ENCODE measurements around the gene ATP13A2.
A peak's percentile ranks its signal among the peaks of the same experiment; 100 is the strongest.

ATP13A2 gene, protein sequence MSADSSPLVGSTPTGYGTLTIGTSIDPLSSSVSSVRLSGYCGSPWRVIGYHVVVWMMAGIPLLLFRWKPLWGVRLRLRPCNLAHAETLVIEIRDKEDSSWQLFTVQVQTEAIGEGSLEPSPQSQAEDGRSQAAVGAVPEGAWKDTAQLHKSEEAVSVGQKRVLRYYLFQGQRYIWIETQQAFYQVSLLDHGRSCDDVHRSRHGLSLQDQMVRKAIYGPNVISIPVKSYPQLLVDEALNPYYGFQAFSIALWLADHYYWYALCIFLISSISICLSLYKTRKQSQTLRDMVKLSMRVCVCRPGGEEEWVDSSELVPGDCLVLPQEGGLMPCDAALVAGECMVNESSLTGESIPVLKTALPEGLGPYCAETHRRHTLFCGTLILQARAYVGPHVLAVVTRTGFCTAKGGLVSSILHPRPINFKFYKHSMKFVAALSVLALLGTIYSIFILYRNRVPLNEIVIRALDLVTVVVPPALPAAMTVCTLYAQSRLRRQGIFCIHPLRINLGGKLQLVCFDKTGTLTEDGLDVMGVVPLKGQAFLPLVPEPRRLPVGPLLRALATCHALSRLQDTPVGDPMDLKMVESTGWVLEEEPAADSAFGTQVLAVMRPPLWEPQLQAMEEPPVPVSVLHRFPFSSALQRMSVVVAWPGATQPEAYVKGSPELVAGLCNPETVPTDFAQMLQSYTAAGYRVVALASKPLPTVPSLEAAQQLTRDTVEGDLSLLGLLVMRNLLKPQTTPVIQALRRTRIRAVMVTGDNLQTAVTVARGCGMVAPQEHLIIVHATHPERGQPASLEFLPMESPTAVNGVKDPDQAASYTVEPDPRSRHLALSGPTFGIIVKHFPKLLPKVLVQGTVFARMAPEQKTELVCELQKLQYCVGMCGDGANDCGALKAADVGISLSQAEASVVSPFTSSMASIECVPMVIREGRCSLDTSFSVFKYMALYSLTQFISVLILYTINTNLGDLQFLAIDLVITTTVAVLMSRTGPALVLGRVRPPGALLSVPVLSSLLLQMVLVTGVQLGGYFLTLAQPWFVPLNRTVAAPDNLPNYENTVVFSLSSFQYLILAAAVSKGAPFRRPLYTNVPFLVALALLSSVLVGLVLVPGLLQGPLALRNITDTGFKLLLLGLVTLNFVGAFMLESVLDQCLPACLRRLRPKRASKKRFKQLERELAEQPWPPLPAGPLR

DNA sequence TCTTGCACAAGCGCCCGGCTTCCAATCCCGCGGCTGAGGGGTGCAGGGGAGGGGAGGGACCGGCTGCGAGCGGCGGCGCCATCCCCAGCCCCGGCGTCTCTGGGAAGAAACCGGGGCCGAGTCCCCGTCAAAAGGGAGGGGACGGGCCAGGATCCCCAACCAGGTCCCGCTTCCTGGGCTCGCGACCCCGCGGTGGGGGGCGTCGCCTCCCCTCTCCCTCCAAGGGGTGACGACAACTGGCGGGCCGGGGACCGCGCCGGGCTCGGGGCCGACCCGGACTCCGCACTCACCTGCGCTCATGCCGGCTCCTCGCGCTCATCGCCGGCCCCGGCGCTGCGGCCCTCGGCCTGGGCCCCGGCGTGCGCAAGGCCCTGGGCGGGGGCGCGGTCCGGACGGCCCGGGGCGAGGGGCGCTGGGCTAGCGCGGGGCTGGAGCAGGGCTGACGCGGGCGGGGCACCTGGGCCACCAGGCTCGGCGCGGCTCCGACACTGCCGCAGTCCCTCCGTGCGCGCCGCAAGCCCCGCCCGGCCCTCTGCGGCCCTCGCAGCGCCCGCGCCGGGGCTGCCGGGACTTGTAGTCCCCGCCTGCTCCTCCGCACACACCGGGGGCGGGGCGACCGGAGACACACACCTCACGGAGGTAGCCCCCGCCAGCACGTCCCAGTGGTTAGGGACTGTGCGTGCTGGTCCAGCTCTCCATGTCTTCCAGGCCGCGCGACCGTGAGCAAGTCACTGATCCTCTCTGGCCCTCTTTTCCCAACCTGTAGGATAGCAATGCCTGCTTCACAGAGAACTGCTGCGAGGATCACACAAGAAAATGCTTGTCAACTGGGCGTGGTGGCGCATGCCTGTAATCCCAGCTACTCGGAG is at the start of gene ATP13A2:
Gene ATP13A2, minus strand, starts transcription at position 490 of the 869 bp plus-strand sequence. Its CDS starts 190 bp downstream, at position 300.
- no peak for DNase-seq (ENCODE audit: low read depth)

DNA sequence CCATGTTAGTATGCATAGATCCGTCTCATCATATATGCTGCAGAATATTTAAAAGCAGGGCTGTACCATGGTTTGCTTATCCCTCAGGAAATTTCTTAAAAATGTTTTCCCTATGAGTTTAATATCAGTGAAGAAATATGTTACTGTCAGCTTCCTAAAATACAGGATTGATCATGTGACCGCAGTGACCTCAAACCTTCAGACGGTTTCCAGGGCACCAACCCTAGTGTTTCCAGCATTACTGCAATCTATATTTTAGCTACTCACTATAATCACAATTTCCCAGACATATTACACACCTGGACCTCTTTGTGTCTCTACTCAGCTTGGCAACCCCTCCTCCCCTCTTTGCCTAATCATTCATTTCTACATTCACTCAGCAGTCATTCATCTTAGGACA is 49.8 kb upstream of the ATP13A2 start:
- no peak for DNase-seq (ENCODE audit: low read depth)

DNA sequence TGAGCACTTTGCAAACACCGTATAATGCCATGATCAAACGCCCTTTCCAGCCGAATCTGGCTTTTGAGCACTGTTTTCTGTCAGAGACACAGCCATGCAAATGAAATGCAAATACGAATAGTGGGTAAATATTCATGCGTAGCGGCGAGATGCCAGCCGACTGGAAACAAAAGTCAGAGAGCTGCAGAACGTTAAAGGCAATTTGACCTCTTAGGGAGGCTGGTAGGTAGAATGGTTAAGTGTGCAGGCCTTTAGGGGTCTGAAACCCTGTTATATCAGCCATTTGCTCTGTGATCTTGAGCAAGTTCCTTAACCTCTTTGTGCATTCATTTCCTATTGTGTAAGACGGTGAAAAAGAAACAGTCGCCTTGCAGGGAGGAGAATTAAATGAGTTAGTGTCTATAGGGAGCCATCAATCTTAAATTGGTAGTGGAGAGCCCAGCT is 48.6 kb upstream of the ATP13A2 start:
- DNase-seq (ENCODE audit: low read depth) = no peak

DNA sequence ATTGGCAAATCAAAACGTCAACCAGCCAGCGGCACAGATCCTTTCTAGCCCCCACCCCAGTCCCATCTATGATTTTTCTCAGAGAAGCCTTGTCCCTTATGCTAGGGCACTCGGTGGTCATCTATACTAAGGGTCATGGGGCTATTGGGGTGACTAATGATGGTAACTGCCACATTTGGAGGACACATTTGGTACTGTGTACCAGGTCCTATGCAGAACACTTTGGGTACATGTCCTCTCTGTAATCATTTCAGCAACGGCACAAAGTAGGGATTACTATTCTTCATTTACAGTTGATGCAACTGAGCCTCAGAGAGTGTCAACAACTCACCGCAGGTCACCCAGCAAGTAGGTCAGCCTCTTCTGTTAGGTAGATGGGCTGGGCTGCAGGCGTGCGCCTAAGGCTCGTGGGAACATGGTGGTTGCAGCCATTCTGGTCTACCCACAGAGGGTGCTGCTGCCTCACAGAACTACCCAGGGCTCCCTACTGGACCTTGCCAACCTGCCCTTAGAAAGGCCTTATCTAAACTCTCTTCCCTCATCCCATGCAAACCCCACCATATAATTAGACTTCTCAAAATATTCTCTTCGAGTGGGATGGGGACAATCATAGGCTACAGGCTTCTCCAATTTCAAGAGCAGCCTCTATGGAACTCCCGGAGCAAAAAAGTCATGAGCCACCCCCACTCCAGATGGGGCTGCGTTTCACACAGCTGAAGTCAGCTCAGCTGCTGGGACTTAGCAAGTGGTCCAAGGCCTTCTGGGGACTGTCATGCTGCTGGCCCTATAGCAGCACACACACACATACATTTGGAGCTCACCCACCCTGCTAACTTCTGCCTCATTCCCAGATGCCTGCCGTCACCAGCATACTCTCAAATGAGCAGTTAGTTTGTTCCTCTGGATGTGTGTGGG is 47.9 kb upstream of the ATP13A2 start:
- DNase-seq (ENCODE audit: low read depth) = no peak

DNA sequence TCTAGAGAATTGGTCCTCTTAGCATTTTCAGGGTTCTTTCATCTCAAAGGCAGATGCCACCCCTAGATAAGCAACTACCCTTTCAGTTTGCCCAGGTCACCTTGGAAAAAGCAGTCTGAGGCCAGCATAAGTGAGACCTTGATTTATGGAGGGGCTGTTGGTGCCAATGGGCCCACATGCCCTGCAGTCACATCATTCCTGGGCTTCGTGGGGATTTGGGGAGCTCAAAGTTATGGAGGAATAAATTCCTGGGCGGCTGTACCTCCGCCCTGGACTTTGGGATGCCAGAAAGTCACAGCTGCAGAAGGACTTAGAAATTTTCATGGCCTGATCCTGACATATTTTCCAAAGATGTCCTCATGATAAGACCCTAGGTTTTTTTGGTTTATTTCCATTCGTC is 44.8 kb upstream of the ATP13A2 start:
- DNase-seq (ENCODE audit: low read depth) = no peak

DNA sequence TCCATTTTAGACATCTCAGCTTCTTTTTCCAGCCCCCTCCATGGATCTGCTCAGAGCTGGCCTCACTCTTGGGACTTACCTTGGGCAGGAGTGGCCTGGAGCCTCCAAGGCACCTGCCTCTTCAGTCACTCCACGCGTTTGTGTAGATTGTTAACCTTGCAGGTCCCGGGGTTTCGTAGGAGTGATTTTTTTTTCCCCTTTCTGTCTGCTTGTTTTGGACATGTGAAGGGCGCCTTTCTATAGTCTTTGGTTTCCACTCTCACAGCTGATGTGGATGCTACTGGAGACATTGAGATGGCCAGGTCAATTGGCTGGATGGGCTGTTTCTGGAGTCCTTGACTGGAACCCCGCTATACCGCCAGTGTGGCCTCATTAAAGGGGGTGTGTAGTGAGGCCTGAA is 44.1 kb upstream of the ATP13A2 start:
- no peak for DNase-seq (ENCODE audit: low read depth)

DNA sequence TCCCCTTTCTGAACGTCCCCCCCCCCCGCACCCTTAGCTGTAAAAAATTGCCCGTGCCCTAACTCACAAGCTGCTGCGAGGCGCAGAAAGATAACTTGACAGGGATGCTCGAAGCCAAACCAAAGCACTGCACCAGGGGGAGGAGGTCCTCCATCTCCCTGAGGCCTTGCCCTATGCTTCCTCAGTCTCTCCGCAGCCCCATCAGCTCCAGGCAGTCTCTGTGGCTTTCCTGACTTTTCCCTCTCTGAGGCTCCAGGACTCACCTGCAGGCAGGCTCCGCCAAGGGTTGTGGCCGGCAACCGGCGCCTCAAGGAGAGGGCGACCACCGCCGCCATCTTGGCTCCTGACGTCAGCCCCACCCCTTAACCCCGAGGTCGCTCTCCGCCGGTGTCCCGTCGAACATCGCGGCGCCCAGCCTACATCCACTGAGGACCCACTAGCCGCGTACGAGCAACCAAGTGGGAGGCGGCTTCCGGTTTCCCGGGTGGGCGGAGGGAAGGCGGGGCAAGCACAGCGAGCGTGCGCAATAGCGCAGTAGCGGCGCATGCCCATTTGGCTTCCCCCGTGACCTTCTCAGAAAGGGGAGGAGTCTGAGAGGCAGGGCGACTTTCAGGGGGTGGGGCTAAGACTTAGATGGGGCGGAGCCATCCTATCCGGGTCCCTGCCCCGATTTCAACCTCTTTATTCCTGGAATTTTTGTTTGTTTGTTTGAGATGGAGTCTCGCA is 42.1 kb upstream of the ATP13A2 start, which contains the start of gene SDHB:
Gene SDHB, minus strand, starts transcription at position 348 of the 726 bp plus-strand sequence. Its CDS starts 13 bp downstream, at position 335.
- DNase-seq (ENCODE audit: low read depth) = peak; percentile 92

DNA sequence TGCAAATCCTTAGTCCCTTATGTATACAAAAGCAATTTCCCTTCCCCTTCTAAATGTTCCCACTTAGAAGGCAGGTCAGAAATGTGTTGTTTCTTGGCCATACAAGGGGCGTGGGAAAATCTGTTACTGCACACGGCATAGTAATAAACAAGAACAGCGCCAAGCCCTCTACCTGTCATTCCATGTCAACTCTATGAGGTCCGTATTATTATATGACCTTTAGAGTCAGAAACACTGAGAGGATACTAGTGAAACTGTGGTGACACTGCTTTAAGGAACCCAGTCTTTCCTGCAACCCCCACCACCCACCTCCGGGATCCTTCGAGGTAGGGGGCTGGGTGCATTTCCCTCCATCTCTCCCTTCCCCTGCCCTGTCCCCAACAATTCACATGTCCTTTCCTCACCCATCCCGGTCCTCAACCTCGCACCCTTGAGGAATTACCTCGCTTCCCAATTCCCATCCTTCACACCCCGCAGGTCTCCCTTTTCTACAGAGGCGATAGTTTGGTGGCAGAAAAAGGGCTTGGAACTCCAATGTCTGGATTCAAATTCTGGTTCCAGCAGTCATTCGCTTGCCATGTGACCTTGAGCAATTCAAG is 41.5 kb upstream of the ATP13A2 start:
- DNase-seq (ENCODE audit: low read depth) = no peak

DNA sequence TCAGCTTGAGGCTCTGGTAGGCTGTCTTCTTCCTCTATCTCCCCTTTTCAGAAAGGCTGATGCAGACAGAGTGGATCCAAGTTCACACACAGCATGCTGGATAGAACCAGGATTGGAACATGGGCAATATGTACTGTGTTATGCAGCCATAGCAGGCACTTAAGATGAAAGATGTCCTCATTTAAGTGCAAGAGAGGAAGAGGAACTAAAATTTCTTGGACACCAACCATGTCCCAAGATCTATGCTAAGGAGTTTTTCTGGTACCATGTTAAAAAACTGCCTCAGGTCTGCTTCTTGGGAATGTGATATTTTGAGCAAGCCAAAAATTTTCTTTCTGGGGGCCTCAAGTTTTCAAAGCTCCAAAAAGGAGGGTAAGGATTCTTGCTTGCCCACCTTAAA is 40.9 kb upstream of the ATP13A2 start:
- DNase-seq (ENCODE audit: low read depth) = no peak

DNA sequence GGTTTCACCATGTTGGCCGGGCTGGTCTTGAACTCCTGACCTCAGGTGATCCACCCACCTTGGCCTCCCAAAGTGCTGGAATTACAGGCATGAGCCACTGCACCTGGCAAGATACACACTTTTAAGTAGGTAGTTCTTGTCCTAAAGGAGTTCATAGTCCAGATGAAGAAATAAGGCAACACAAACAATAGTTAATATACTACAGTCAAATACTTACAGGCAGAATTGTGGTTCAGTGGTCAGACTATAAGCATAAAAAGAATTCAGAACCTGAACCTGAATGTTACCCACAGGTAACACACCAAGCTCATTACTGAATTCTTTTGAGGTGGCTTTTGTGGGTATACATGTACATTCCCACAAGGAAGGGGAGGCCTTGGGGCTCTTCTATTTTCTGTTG is 40.3 kb upstream of the ATP13A2 start:
- DNase-seq (ENCODE audit: low read depth) = no peak

DNA sequence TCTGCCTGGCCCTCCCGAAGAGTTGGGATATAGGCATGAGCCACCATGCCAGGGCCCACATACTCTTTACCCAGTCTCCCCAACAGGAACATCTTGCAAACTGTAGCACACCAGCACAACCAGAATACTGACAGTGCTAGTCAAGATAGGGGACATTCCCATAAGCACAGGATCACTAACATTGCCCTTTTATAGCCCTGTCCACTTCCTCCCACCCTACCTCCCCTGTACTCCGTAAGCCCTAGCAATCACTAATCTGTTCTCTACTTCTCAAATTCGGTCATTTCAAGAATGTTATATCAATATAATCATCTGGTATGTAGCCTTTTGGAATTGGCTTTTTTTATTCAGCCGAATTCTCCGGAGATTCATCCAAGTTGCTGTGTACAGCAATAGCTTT is 36.2 kb upstream of the ATP13A2 start:
- no peak for DNase-seq (ENCODE audit: low read depth)

DNA sequence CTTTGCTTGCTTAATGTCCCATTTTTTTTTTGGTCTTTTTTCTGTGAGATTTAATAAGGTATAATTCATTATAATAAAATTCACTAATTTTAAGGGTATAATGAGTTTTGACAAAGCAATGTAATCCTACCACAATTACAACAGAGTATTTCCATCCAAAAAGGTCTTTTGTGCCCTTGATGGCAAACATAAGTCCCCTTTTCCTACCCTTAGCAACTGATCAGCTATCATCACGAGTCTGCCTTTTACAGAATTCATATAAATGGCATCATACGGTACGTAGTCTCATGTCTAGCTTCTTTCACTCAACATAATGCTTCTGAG is 34.6 kb upstream of the ATP13A2 start:
- DNase-seq (ENCODE audit: low read depth) = no peak

DNA sequence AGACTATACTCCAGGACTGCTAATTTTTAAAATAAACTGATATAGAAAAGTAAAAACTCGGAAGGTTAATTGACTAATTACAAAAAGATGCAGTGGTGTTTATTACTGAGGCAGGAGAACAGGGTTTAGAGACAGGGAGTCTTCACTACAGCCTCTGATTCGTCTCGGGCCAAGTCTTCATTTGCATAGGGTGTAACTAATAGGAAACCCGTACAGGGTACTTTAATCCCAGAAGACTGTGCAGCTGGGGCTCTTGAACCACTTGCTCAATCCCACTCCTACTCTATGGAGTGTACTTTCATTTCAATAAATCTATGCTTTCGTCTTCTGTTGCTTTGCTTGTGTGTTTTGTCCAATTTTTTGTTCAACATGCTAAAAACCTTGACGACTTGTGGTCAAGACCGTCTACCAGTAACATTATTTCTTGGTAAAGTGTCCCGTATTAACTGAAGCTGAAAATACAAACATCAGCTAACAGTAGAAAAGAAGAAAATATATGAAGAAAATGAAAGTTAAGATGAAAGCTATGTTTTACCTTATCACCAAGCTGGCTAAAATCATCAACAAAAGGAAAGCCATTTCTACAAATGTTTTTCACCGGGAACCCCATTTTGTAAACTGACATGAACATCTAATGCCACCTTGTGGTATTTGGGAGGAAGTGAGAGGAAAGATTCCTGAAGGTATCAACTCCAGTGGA is 34.1 kb upstream of the ATP13A2 start:
- peak; percentile 23 for DNase-seq (ENCODE audit: low read depth)

DNA sequence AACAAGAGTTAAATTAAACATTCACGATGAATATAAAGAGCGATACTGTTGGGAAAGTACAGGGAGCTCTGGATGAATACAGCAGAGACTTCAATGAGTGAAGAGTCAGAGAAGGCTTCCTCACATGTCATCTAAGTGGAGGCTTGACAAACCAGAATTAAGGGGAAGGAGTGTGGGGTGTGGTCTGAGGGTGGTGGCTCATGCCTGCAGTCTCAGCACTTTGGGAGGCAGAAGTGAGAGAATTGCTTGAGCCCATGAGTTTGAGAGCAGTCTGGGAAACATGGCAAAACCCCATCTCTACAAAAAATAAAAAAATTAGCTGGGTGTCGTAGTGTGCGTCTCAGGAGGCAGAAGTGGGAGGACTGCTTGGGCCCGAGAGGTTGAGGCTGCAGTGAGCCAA is 33.4 kb upstream of the ATP13A2 start:
- DNase-seq (ENCODE audit: low read depth) = no peak

DNA sequence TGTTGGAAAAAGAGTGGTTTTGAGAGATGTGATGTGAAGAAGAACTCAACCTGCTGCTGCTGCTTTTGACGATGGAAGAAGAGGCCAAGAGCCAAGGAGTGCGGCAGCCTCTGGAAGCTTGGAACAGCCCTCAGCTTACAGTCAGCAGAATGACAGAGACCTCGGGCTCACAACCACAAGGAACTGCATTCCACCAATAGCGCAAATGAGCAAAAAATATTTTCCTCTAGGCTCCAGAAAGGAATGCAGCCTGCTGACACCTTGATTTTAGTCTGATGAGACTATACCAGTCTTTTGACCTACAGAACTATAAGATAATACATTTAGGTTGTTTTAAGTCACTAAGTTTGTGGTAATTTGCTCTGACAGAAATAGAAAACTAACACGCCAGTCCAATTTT is 31.9 kb upstream of the ATP13A2 start:
- DNase-seq (ENCODE audit: low read depth) = no peak

DNA sequence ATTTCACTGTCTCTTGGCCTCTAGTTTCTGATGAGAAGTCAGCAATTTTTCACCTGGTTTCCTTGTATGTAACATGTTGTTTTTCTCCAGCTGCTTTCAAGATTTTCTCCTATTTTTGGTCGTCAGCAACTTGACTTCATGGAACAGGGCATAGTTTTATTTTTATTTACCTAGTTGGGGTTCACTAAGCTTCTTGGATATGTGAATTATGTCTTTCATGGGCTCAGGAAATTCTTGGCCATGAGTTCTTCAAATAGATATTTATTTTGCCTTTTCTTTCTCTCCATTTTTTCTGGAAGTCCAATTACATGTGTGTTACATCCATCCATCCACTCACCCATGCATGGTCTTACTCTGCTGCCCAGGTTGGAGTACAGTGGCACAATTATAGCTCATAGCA is 28.4 kb upstream of the ATP13A2 start:
- DNase-seq (ENCODE audit: low read depth) = no peak

DNA sequence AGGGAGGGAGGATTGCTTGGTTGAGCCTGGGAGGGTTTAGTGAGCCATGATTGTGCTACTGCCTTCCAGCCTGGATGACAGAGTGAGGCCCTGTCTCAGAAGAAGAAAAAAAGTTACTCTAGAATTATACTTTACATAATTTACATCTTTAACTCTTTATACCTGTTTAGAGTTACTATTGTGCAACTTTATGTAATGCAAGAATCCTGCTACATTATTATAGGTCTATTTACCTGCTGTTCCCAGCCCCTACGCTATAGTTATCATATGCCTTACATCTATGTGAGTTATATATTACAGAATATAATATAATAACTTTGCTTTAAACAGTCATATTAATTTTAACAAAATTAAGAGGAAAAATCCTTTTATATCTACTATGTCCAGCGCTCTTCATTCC is 27.8 kb upstream of the ATP13A2 start:
- no peak for DNase-seq (ENCODE audit: low read depth)

DNA sequence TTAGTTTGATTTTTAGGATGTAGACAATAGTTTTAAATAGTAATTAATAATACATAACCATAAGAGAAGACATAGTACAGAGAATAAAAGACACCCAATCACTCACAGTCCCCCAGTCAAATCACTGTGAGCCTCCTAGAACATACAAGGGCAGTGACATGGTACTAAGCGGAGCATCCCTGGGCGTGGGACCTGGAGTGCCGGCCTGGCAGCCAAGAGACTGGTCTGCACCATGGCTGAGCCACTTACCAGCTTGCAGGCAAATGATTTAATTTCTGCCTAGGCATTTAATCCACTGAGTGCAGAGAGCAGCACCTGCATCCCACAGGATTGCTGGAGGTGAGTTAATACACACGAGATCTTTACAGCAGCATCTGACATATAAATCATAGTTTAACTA is 21.8 kb upstream of the ATP13A2 start:
- no peak for DNase-seq (ENCODE audit: low read depth)

DNA sequence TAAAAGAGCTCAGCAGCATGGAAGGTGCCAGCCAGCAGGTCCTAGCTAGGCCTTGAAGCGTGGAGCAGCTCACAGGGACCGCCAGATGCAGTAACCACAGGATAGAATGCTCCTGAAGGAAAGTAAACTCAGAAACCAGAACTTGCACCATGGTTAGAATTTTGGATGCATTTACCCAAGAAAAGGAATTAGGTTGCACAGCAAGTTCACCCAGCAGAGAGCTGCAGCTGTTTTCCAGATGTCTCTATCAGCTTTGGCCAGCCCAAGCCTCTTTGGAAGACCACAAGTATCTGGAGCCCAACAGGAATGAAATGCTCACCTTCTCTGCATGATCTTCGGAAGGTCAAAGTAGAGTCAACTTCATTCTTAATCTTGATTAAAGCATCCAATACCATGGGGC is 21.0 kb upstream of the ATP13A2 start:
- DNase-seq (ENCODE audit: low read depth) = no peak
